ENCODE results near the gene PTGFRN. TPM values are rescaled to one million over a fixed set of nuclear protein-coding genes. Genes with fewer than 3 reads are reported as not detected.

PTGFRN gene
- total RNA-seq, 1 donor from 2014 or later = 19.1 TPM

GRCh38 chr1:117036018-117036461, 126.3 kb downstream of the PTGFRN start:
- intact Hi-C loops (cut with micrococcal nuclease) = no loop called here
- no peak overlapping the region for H3K27ac Mint-ChIP-seq
- no peak overlapping the region for H3K4me3 Mint-ChIP-seq (ENCODE audit: low read depth)
- H3K27me3 Mint-ChIP-seq (ENCODE audit: low read depth) = no peaks in the 10 kb centered on the region
- H3K9me3 Mint-ChIP-seq = no peaks in the 10 kb centered on the region
- peaks cover 3% of the 10 kb centered on the region for H3K36me3 Mint-ChIP-seq (ENCODE audit: low read depth)
- no peak for DNase-seq (ENCODE audit: low spot score)
- peaks cover 1% of the 10 kb centered on the region for H3K4me1 Mint-ChIP-seq (ENCODE audit: low read depth)

GRCh38 chr1:117037802-117038201, 128.1 kb downstream of the PTGFRN start:
- DNase-seq (ENCODE audit: low spot score) = no peak
- intact Hi-C loops (cut with micrococcal nuclease) = no loop called here
- no peak overlapping the region for H3K4me3 Mint-ChIP-seq (ENCODE audit: low read depth)
- no peak overlapping the region for H3K27ac Mint-ChIP-seq
- no peaks in the 10 kb centered on the region for H3K27me3 Mint-ChIP-seq (ENCODE audit: low read depth)
- H3K4me1 Mint-ChIP-seq (ENCODE audit: low read depth) = peaks cover 1% of the 10 kb centered on the region
- peaks cover 4% of the 10 kb centered on the region for H3K36me3 Mint-ChIP-seq (ENCODE audit: low read depth)
- peaks cover 3% of the 10 kb centered on the region for H3K9me3 Mint-ChIP-seq

- H3K27ac Mint-ChIP-seq = no peak overlapping the region
- intact Hi-C loops (cut with micrococcal nuclease) = no loop called here
- H3K4me1 Mint-ChIP-seq (ENCODE audit: low read depth) = peaks cover 1% of the 10 kb centered on the region
- no peak overlapping the region for H3K4me3 Mint-ChIP-seq (ENCODE audit: low read depth)
- no peaks in the 10 kb centered on the region for H3K27me3 Mint-ChIP-seq (ENCODE audit: low read depth)
- H3K9me3 Mint-ChIP-seq = peaks cover 7% of the 10 kb centered on the region
- H3K36me3 Mint-ChIP-seq (ENCODE audit: low read depth) = peaks cover 8% of the 10 kb centered on the region
- no peak for DNase-seq (ENCODE audit: low spot score)
These were observed 128.5 kb downstream of the PTGFRN start for GRCh38 chr1:117038236-117038635.

Other genes starting within 250 kb of the PTGFRN start
- 4.6 and 4.9 TPM in 2 replicates for gene IGSF3, start 242.2 kb upstream of the PTGFRN start, total RNA-seq
- 284 and 304 TPM in 2 replicates for gene CD2, start 155.5 kb upstream of the PTGFRN start, total RNA-seq
- 0.18 and 0.25 TPM in 2 replicates for gene CD101, start 91.8 kb downstream of the PTGFRN start, total RNA-seq
- 98.4 and 103 TPM in 2 replicates for gene TTF2, start 150.4 kb downstream of the PTGFRN start, total RNA-seq
- gene TRIM45, start 211.8 kb downstream of the PTGFRN start, total RNA-seq = 1.5 and 1.8 TPM in 2 replicates